Stomach (tissue), 4 donors: ENCODE results near the gene PTGS1.

Experiments
- EP300 ChIP-seq: sonication (generic); formaldehyde crosslinking; IDR thresholded peaks from one replicate; pipeline ENCODE4 v1.6.1; 2017; ENCODE audit warnings: antibody characterized with exemption
- TF ChIP-seq, protein P1 (sequence below), 7 experiments: fragments of 450-650 bp in 4 of 7; fragments of 200-600 bp in 3 of 7; sonication (generic) in 3 of 7; IDR thresholded peaks; one replicate each; pipeline ENCODE4 v1.5.1; 2016 to 2019; ENCODE audit warnings: antibody characterized with exemption in 7 of 7, control low read depth in 2 of 7, mild to moderate bottlenecking in 1 of 7

- TF ChIP-seq, protein P1, sequence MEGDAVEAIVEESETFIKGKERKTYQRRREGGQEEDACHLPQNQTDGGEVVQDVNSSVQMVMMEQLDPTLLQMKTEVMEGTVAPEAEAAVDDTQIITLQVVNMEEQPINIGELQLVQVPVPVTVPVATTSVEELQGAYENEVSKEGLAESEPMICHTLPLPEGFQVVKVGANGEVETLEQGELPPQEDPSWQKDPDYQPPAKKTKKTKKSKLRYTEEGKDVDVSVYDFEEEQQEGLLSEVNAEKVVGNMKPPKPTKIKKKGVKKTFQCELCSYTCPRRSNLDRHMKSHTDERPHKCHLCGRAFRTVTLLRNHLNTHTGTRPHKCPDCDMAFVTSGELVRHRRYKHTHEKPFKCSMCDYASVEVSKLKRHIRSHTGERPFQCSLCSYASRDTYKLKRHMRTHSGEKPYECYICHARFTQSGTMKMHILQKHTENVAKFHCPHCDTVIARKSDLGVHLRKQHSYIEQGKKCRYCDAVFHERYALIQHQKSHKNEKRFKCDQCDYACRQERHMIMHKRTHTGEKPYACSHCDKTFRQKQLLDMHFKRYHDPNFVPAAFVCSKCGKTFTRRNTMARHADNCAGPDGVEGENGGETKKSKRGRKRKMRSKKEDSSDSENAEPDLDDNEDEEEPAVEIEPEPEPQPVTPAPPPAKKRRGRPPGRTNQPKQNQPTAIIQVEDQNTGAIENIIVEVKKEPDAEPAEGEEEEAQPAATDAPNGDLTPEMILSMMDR (IDR thresholded peaks at IDR 0.05): no peak
- no peak for TF ChIP-seq EP300
Observed at GRCh38 chr9:122406070-122406890, 35.5 kb downstream of the PTGS1 start.
